ENCODE results near the gene ERO1B. TPM values are rescaled to one million over a fixed set of nuclear protein-coding genes. Genes with fewer than 3 reads are reported as not detected.

The ERO1B gene
- total and polyA plus RNA-seq, 2 of the 13 experiments (the other 11 are each of a cell fraction or from before 2014, with no cell fraction given) = 1.6 to 2.1 TPM

GRCh38 chr1:236281654-236282424, at the start of gene ERO1B (continued):
- peak; percentile 84 for TF ChIP-seq ARID4A (CRISPR knock-in tag; IDR thresholded peaks at IDR 0.05; ENCODE audit: borderline replicate concordance)
- peak; percentile 77 for TF ChIP-seq ELF1 (CRISPR knock-in tag; IDR thresholded peaks at IDR 0.05)
- TF ChIP-seq IRF9 (CRISPR knock-in tag; IDR thresholded peaks at IDR 0.05; ENCODE audit: borderline replicate concordance) = 0 out of 2 replicates have a peak, but pooled peaks have one; percentile 30
- TF ChIP-seq ZNF841 (CRISPR knock-in tag; IDR thresholded peaks at IDR 0.05; ENCODE audit: borderline replicate concordance) = no peak
- TF ChIP-seq, protein P1, sequence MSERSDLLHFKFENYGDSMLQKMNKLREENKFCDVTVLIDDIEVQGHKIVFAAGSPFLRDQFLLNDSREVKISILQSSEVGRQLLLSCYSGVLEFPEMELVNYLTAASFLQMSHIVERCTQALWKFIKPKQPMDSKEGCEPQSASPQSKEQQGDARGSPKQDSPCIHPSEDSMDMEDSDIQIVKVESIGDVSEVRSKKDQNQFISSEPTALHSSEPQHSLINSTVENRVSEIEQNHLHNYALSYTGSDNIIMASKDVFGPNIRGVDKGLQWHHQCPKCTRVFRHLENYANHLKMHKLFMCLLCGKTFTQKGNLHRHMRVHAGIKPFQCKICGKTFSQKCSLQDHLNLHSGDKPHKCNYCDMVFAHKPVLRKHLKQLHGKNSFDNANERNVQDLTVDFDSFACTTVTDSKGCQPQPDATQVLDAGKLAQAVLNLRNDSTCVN (CRISPR knock-in tag; IDR thresholded peaks at IDR 0.05; ENCODE audit: borderline replicate concordance) = 0 out of 2 replicates have a peak, but pooled peaks have one; percentile 67
- peak; percentile 71 for TF ChIP-seq POLR2AphosphoS5 (IDR thresholded peaks at IDR 0.05; ENCODE audit: low read depth, low read length)
- peak; percentile 67 for TF ChIP-seq HOXA5 (CRISPR knock-in tag; IDR thresholded peaks at IDR 0.05)
- peak; percentile 20; the same call in 1 of the 2 replicates for TF ChIP-seq ZNF160 (CRISPR knock-in tag; IDR thresholded peaks at IDR 0.05)
- TF ChIP-seq TP53 (CRISPR knock-in tag; conservative IDR thresholded peaks at IDR 0.05) = no peak
- TF ChIP-seq, protein P2, sequence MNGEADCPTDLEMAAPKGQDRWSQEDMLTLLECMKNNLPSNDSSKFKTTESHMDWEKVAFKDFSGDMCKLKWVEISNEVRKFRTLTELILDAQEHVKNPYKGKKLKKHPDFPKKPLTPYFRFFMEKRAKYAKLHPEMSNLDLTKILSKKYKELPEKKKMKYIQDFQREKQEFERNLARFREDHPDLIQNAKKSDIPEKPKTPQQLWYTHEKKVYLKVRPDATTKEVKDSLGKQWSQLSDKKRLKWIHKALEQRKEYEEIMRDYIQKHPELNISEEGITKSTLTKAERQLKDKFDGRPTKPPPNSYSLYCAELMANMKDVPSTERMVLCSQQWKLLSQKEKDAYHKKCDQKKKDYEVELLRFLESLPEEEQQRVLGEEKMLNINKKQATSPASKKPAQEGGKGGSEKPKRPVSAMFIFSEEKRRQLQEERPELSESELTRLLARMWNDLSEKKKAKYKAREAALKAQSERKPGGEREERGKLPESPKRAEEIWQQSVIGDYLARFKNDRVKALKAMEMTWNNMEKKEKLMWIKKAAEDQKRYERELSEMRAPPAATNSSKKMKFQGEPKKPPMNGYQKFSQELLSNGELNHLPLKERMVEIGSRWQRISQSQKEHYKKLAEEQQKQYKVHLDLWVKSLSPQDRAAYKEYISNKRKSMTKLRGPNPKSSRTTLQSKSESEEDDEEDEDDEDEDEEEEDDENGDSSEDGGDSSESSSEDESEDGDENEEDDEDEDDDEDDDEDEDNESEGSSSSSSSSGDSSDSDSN (CRISPR knock-in tag; IDR thresholded peaks at IDR 0.05) = peak; percentile 79; the same call in 1 of the 2 replicates
- TF ChIP-seq BRCA1 (CRISPR knock-in tag; IDR thresholded peaks at IDR 0.05) = peak; percentile 68; the same call in 1 of the 2 replicates
- peak; percentile 64; the same call in 1 of the 2 replicates for TF ChIP-seq CCDC6 (CRISPR knock-in tag; IDR thresholded peaks at IDR 0.05)
- TF ChIP-seq NFYB (CRISPR knock-in tag; IDR thresholded peaks at IDR 0.05) = peak; percentile 71
- TF ChIP-seq ZNF430 (CRISPR knock-in tag; IDR thresholded peaks at IDR 0.05) = peak; percentile 26; the same call in 1 of the 2 replicates
- peak; percentile 76; the same call in 1 of the 2 replicates for TF ChIP-seq ZFP90 (CRISPR knock-in tag; IDR thresholded peaks at IDR 0.05; ENCODE audit: borderline replicate concordance)
- peak; percentile 27; the same call in 1 of the 2 replicates for TF ChIP-seq MIER3 (CRISPR knock-in tag; IDR thresholded peaks at IDR 0.05; ENCODE audit: borderline replicate concordance)
- peak; percentile 78 for TF ChIP-seq RBFOX2 (IDR thresholded peaks at IDR 0.05; ENCODE audit: low read depth, low read length)
- peak; percentile 76; the same call in 1 of the 2 replicates for TF ChIP-seq MAZ (IDR thresholded peaks at IDR 0.05; ENCODE audit: borderline replicate concordance, low read depth, low read length)
- peak; percentile 67 for TF ChIP-seq MAZ (CRISPR knock-in tag; IDR thresholded peaks at IDR 0.05; ENCODE audit: low read depth)
- TF ChIP-seq ZMYM2 (CRISPR knock-in tag; IDR thresholded peaks at IDR 0.05) = 0 out of 2 replicates have a peak, but pooled peaks have one; percentile 47
